Measurements from ENCODE around the gene SPINDOC. TPM values are rescaled to one million over a fixed set of nuclear protein-coding genes. Genes with fewer than 3 reads are reported as not detected.
A peak's percentile ranks its signal among the peaks of the same experiment; 100 is the strongest.

The SPINDOC gene
- polyA plus RNA-seq, 3 donors = 0.10 to 3.3 (median 0.20) TPM

GRCh38 chr11:63838678-63839507, 25.6 kb downstream of the SPINDOC start, which contains the start of gene MARK2:
Gene MARK2, plus strand, starts transcription at chr11:63839110. Its CDS starts 397 bp downstream, at chr11:63839507.
- DNase-seq = peak; percentile 94 to 98 (median 97)
- peaks cover 50% of the 10 kb centered on the region for H3K79me2 ChIP-seq (ENCODE audit: insufficient read depth, low read length)
- intact Hi-C loops (cut with micrococcal nuclease) = loop anchor here (2.0 to 5.0 kb wide), 4 partner anchors 33 to 103 kb away; no protein-coding TSS in a partner anchor
- Mint-ChIP-seq H3K4me3 (peak within 1 kb of the TSS; percentile 99 to 100), H3K9me3 (peaks cover 0 to 2% (median 0%) of the 10 kb centered on the region in 7 donors), H3K36me3 (peaks cover 27 to 41% of the 10 kb centered on the region in 2 donors), H3K27ac (peak within 1 kb of the TSS; percentile 92 to 98 (median 97)), H3K27me3 (ENCODE audit: low read depth in 3 of 3) (peaks cover 0 to 2% (median 0%) of the 10 kb centered on the region in 3 donors), H3K4me1 (peaks cover 55% of the 10 kb centered on the region)
- peaks cover 12 to 24% of the 10 kb centered on the region in 2 donors for H3K36me3 ChIP-seq (replicated peaks in 1 of 2; ENCODE audit: control insufficient read depth in 1 of 2, insufficient read depth in 2 of 2, low read length in 2 of 2)
- H3K4me3 ChIP-seq (replicated peaks in 1 of 3; ENCODE audit: low read depth in 2 of 3, low read length in 3 of 3) = peak within 1 kb of the TSS; percentile 60 to 99 (median 99)
- peaks cover 48 to 59% of the 10 kb centered on the region in 2 donors for H3K4me1 ChIP-seq (ENCODE audit: control insufficient read depth in 1 of 2, insufficient read depth in 2 of 2, low read length in 2 of 2)
- H4K20me1 ChIP-seq (ENCODE audit: insufficient read depth, low read length) = peaks cover 82% of the 10 kb centered on the region
- H3K27me3 ChIP-seq (ENCODE audit: control insufficient read depth in 2 of 2, insufficient read depth in 2 of 2, low read length in 2 of 2) = no peaks in the 10 kb centered on the region
- H3K9ac ChIP-seq (ENCODE audit: insufficient read depth, low read length, poor library complexity, severe bottlenecking) = peak within 1 kb of the TSS; percentile 98
- H3K4me2 ChIP-seq (replicated peaks; ENCODE audit: extremely low read depth, low read length, poor library complexity, severe bottlenecking) = peak within 1 kb of the TSS; percentile 85
- no peaks in the 10 kb centered on the region for H3K9me3 ChIP-seq (replicated peaks in 1 of 2; ENCODE audit: control insufficient read depth in 1 of 2, insufficient read depth in 1 of 2, low read length in 2 of 2)
- H3K27ac ChIP-seq (ENCODE audit: low read depth in 1 of 2, low read length in 2 of 2) = peak within 1 kb of the TSS; percentile 87 to 97
- peak within 1 kb of the TSS; percentile 75 for H2AFZ ChIP-seq (ENCODE audit: insufficient read depth, low read depth, low read length, poor library complexity, severe bottlenecking)
- WGBS (ENCODE audit: insufficient coverage) = under 1% methylated on average over 100 of the region's 100 CpGs
- no peak for TF ChIP-seq CTCF (IDR thresholded peaks at IDR 0.05)

GRCh38 chr11:63839508-63840355, 26.5 kb downstream of the SPINDOC start:
- H3K4me2 ChIP-seq (replicated peaks; ENCODE audit: extremely low read depth, low read length, poor library complexity, severe bottlenecking) = peak overlapping the region; percentile 85
- no peaks in the 10 kb centered on the region for H3K9me3 ChIP-seq (replicated peaks in 1 of 2; ENCODE audit: control insufficient read depth in 1 of 2, insufficient read depth in 1 of 2, low read length in 2 of 2)
- peaks cover 87% of the 10 kb centered on the region for H4K20me1 ChIP-seq (ENCODE audit: insufficient read depth, low read length)
- H3K27me3 ChIP-seq (ENCODE audit: control insufficient read depth in 2 of 2, insufficient read depth in 2 of 2, low read length in 2 of 2) = no peaks in the 10 kb centered on the region
- peak overlapping the region; percentile 60 to 99 (median 99) for H3K4me3 ChIP-seq (replicated peaks in 1 of 3; ENCODE audit: low read depth in 2 of 3, low read length in 3 of 3)
- H3K79me2 ChIP-seq (ENCODE audit: insufficient read depth, low read length) = peaks cover 59% of the 10 kb centered on the region
- H3K27me3 Mint-ChIP-seq (ENCODE audit: low read depth in 3 of 3) = peaks cover 0 to 2% (median 0%) of the 10 kb centered on the region in 3 donors
- H3K4me1 ChIP-seq (ENCODE audit: control insufficient read depth in 1 of 2, insufficient read depth in 2 of 2, low read length in 2 of 2) = peaks cover 57 to 67% of the 10 kb centered on the region in 2 donors
- TF ChIP-seq CTCF (IDR thresholded peaks at IDR 0.05) = no peak
- peaks cover 64% of the 10 kb centered on the region for H3K4me1 Mint-ChIP-seq
- H3K4me3 Mint-ChIP-seq = peak overlapping the region; percentile 99 to 100
- peak overlapping the region; percentile 75 for H2AFZ ChIP-seq (ENCODE audit: insufficient read depth, low read depth, low read length, poor library complexity, severe bottlenecking)
- H3K36me3 Mint-ChIP-seq = peaks cover 31 to 50% of the 10 kb centered on the region in 2 donors
- H3K9me3 Mint-ChIP-seq = peaks cover 0 to 2% (median 0%) of the 10 kb centered on the region in 7 donors
- H3K36me3 ChIP-seq (replicated peaks in 1 of 2; ENCODE audit: control insufficient read depth in 1 of 2, insufficient read depth in 2 of 2, low read length in 2 of 2) = peaks cover 12 to 29% of the 10 kb centered on the region in 2 donors
- intact Hi-C loops (cut with micrococcal nuclease) = loop anchor here (2.0 to 5.0 kb wide), 5 partner anchors 33 to 103 kb away; partner anchors contain the start of gene NAA40 (in 1 of the 2)
- peak overlapping the region; percentile 98 for H3K9ac ChIP-seq (ENCODE audit: insufficient read depth, low read length, poor library complexity, severe bottlenecking)
- under 1% methylated on average over 39 of the region's 40 CpGs for WGBS (ENCODE audit: insufficient coverage)
- H3K27ac ChIP-seq (ENCODE audit: low read depth in 1 of 2, low read length in 2 of 2) = peak overlapping the region; percentile 87 to 97
- peak; percentile 49 to 68 (median 50) for DNase-seq
- H3K27ac Mint-ChIP-seq = peak overlapping the region; percentile 92 to 97 (median 96)
